GM18519 (cell line): ENCODE results near the gene TRIM8.
"Not testable (repeated sequence)": the region's sequence is repeated elsewhere in the genome, so short reads cannot be mapped to it uniquely, and the experiment has no call there.

Experiments
- ATAC-seq: cut with Tn5 transposase; IDR thresholded peaks from one replicate; pipeline ENCODE4 v1.9.1; 2021; ENCODE audit warnings: mild to moderate bottlenecking, moderate library complexity; ENCODE audit not compliant: unreplicated experiment, low FRiP score

Gene TRIM8

GRCh38 chr10:102667411-102667810 is 23.1 kb downstream of the TRIM8 start:
- not testable (repeated sequence) for ATAC-seq

DNA sequence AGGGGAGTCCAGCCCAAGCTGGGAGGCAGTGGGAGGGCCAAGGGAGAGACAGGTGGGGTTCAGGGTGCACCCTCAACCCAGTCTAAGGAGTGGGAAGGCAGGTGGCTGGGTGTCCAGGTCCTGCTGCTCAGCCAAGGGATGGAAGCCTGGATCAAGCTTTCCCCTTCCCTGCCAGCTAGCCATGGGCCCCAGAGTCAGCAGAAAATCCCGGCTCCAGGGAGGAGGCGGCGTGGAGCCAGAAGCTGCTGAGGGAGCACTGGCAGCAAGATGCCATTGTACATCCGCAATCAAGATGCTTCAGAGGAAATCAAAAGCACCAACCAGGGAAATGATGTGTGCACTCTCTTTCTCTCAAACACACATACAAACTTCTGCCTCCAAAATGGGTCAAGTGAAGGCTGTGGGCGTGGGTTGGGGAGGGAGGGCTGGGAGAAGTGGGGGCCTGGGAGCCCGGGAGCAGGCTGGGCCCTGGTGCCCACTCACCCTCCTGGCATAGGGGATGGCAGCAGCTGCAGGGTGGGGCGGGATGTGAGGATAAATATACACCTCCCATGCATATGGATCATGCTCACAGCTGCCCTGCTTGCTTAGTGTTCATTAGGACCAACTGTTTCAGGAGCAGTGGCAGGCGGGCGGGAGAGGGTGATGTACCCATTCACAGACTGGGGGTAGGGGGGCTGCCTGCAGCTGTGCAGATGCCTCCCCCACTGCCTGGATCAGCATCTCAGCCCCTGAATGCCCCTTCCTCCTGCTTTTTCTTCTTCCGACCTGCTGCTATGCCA is 24.2 kb downstream of the TRIM8 start:
- no peak for ATAC-seq

- ATAC-seq, result no peak
Measured at GRCh38 chr10:102669206-102670064, 25.2 kb downstream of the TRIM8 start.

GRCh38 chr10:102670065-102670670 is 25.9 kb downstream of the TRIM8 start:
- ATAC-seq, result no peak

DNA sequence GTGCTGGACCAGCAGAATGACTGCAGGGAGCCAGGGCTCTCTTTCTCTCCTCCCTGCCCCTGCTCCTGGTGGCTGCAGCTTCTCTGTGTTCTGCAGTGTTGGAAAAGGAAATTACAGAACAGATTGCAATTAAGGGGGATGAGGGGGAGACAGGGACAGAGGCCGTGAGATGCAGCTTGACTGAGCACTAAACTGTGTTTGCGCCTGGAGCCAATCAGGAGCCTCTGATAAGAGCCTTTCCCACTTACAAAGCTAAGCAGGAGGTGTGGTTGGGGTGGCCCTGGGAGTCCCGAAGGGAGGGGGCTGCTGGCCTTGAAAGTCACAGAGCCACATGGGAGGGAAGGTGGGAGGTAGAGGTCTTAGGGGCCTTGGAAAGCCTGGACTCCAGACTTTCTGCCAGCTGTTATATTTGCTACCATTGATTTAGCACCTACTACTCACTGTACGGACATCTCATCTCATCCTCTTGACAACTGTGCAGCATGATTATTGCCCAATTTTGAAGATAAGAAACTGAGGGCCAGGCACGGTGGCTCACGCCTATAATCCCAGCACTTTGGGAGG is 26.7 kb downstream of the TRIM8 start:
- no peak for ATAC-seq

GRCh38 chr10:102673236-102673818 is 29.0 kb downstream of the TRIM8 start:
- ATAC-seq, result no peak

DNA sequence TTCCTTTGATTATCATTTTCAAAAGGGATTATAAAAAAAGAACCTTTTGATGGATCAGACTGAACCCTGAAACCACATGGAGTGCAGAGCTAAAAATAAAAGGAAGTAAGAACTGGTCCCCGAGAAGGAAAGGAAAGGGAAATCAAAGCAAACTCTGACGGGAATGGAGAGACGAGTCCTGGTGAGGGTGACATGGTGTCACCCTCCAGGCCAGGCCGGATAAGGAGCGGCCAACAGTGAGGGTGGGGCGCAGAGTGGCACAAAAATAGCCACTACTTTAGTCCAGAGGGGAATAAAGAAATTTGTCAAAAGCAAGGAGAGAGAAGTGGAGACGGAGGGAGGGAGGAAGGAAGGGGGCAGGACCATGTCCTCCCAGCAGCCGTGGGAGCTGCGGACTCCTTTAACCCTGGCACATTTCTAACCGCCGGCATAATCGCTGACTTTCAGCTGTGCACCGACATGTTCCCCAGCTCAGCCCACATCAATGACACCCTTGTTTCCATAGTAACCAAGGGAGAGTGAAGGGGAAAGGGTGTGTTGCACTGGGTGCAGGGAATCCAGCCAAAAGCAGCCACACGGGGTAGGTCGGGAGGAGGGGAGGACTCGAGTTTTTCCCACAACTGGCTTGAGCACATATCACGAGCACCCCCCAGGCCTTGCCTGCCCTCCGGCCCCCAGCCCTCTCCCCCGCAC is 29.7 kb downstream of the TRIM8 start:
- ATAC-seq, result no peak

GRCh38 chr10:102674566-102674965 is 30.3 kb downstream of the TRIM8 start:
- ATAC-seq, result no peak

- ATAC-seq, result no peak
Measured at GRCh38 chr10:102675011-102675665, 30.9 kb downstream of the TRIM8 start.

DNA sequence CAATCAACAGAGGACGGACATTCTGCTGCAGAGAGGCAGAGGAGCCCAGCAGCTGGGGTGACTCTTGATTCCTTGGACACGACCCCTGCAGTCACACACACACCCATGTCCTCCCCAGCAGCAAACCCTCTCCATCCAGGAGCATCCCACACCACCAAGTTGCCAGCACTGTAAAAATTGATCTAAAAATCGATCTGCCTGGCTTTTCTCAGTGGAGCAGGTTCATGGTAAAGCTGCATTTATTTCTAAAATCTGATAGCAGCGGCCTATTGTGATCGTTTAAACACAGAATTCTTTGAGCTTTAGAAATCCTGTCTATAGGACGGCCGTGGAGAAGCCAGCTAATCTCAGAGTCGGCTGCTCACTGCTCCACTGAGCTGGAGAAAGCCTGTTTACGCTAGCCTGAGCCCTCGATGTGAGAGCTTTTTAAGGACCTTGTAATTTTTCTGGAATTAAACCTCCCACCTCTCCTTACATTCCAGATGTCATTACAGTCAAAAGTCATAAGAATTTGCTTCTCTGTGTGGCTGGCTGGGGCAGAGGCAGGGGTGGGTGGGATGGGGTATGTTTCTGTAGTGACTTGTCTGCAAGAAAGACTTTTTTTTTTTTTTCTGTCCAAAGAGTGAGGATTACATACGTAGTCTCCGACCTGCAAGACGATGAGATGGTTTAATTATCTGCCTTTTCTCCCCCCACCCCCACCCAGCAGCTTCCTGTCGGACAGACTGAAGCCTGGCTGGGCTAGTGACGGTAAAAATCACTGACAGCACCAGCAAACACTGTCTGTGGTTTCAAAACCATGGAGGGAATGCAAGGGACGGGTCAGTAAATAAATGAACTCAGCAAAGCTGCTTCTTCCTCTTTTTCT is 31.6 kb downstream of the TRIM8 start:
- no peak for ATAC-seq

- ATAC-seq, result no peak
Measured at GRCh38 chr10:102676534-102677315, 32.4 kb downstream of the TRIM8 start.

DNA sequence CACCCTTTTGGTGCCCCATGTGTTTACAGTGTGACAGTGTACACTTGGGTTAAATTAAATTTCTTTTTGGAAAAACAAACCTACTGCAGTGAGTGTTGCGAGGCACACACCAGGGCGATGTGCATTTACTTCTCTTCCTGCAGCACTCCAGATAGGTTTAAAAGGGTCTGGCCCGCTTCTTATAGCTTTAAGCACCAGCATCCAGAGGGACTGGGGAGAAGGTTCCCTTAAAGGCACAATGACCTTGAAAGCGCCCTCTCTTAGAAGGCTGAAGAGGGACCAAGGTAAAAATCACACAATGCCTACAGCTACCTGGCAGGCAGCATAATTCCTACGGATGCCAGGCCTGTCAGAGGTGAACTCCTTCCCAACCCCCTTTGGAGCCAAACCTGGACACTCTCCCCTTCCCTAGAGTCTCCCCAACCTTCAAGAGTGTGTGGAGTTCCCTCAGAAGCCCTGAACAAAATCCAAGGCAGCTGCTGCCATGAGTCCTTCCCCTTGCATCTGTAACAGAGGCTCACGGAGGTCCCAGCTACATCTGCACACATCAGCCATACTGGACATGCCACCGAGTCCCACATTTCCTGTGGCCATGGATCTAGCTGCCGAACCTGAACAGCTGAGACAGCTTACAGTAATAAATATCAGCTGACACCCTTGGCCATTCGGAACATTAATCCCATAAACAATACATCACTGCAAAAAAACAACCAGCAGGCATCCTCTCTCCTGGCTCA is 33.2 kb downstream of the TRIM8 start:
- no peak for ATAC-seq

- ATAC-seq, result no peak
Measured at GRCh38 chr10:102678068-102678400, 33.8 kb downstream of the TRIM8 start.

- no peak for ATAC-seq
Measured at GRCh38 chr10:102678842-102679289, 34.6 kb downstream of the TRIM8 start.

DNA sequence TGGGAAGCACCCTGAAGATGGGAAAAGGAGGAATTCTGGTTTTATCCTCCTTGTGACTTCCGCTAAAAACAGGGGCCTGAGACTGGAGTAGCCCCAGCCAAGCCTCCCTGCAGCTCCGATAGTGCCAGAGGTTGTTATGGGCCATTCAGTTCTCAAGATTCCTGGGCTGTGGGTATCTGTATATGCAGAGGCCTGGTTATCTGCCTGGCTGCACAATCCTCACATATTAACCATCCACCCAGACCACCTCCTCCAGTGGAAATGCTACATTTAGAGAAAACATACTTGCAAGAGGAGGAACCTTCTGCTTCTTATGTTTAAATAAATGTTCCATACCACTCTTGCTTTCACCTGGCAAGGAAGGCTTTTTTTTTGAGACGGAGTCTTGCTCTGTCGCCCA is 35.3 kb downstream of the TRIM8 start:
- ATAC-seq, result no peak

GRCh38 chr10:102681696-102682095 is 37.4 kb downstream of the TRIM8 start:
- ATAC-seq, result no peak

GRCh38 chr10:102682416-102682815 is 38.1 kb downstream of the TRIM8 start:
- no peak for ATAC-seq
